Pancreas (tissue), 10 donors: ENCODE measurements around the gene CDC26. TPM values are rescaled to one million over a fixed set of nuclear protein-coding genes. Genes with fewer than 3 reads are reported as not detected.
"Not testable (repeated sequence)": the region's sequence is repeated elsewhere in the genome, so short reads cannot be mapped to it uniquely, and the experiment has no call there.

Experiments used
- ATAC-seq, 4 donors: fragments of 200-7000 bp; cut with Tn5 transposase; one replicate each; pipeline versions ENCODE4 v1.8.0 to v1.9.1; 2020; ENCODE audit warnings: mild to moderate bottlenecking in 4 of 4, moderate library complexity in 4 of 4
- DNase-seq, 6 donors: peaks; one replicate each; pipeline ENCODE4 v3.0.0-alpha.2; 2020
- FAIRE-seq: peaks from 2 replicates; lab custom pipeline; 2012; peaks lifted over from hg19 to GRCh38; lab: Jason Lieb, UNC
- H3K27ac ChIP-seq, 4 donors: fragments of 200-600 bp; sonication (generic); 1 replicate in 3 of 4; 2 replicates in 1 of 4; pipeline versions ENCODE4 v1.5.0 to v1.8.0; 2020
- H3K27me3 ChIP-seq, 4 donors: fragments of 200-600 bp; one replicate each; pipeline ENCODE4 v1.8.0; 2021
- H3K36me3 ChIP-seq, 3 donors: fragments of 200-600 bp; sonication (generic) in 1 of 3; one replicate each; pipeline versions ENCODE4 v1.5.0 to v1.8.0; 2020 to 2021
- H3K4me1 ChIP-seq, 3 donors: fragments of 200-600 bp; one replicate each; pipeline ENCODE4 v1.8.0; 2021
- H3K4me3 ChIP-seq, 4 donors: fragments of 200-600 bp; sonication (generic) in 2 of 4; one replicate each; pipeline versions ENCODE4 v1.5.0 to v1.8.0; 2020 to 2021
- H3K9me3 ChIP-seq, 4 donors: fragments of 200-600 bp; one replicate each; pipeline ENCODE4 v1.8.0; 2021
- CTCF ChIP-seq, 4 donors: fragments of 200-600 bp; sonication (generic) in 3 of 4; IDR thresholded peaks; one replicate each; pipeline versions ENCODE4 v1.5.0 to v1.8.0; 2021; ENCODE audit warnings: antibody characterized with exemption in 4 of 4
- WGBS, 2 donors: extraction: QIAGEN DNeasy Blood & Tissue Kit; methylation state at CpG; one replicate each; pipeline ENCODE4 v1.1.7; 2013; 5-methylcytosine and 5-hydroxymethylcytosine counted together
- intact Hi-C, 3 donors: fragments of 100-400 bp; cut with DNase I; formaldehyde crosslinking; loops; one replicate each; pipeline versions ENCODE4 v1.11.1 to v1.14.2; 2022
- polyA plus RNA-seq, 2 donors: library from polyadenylated mRNA; stranded (reverse); fragments of 200-250 nt; gene quantifications; one replicate each; pipeline ENCODE4 v1.2.3, GENCODE V29; 2013
- total RNA-seq, 6 donors: library from RNA; stranded (reverse); fragmentation: NEBNext Ultra II Directional in 4 of 6; extraction: Animal tissue kit (Norgen Biotek cat#: 25700) in 4 of 6; gene quantifications; one replicate each; pipeline versions ENCODE4 v1.2.1 to v1.2.4, GENCODE V29; 2021 to 2023
- donor health status: healthy with polysubstance abuse.
- donor health status: DM: no; HTN: no; CAD: no; lungs with moderate emphysema.
- donor health status: DM: no; HTN: no; CAD: no.
- donor health status: control.
- donor health status: control.
- donor health status: Bipolar disorder and iron deficiency.
- donor health status: DM: yes; HTN: yes; CAD: no.
- donor health status: DM: no; HTN: no; CAD: no.
- donor health status: DM: no; HTN: no; CAD: no.
- donor health status: DM: yes; HTN: yes; CAD: no.

CDC26 gene
- total and polyA plus RNA-seq, 8 donors, result 7.4 to 30.1 (median 10.8) TPM

GRCh38 chr9:113298311-113298710 is 22.9 kb upstream of the CDC26 start:
- Histone ChIP-seq H3K27ac (no peak overlapping the region), H3K36me3 (no peaks in the 10 kb centered on the region), H3K27me3 (no peaks in the 10 kb centered on the region), H3K9me3 (no peaks in the 10 kb centered on the region), H3K4me1 (no peaks in the 10 kb centered on the region), H3K4me3 (no peak overlapping the region)
- DNase-seq, result no peak
- intact Hi-C loops, result no loop called here
- WGBS, 2 donors, result 72 to 84% methylated on average over 8 of the region's 8 CpGs
- FAIRE-seq, result no peak
- ATAC-seq, result no peak
- TF ChIP-seq CTCF (IDR thresholded peaks at IDR 0.05), result no peak

GRCh38 chr9:113296796-113297558 is 21.6 kb upstream of the CDC26 start:
- 55 to 66% methylated on average over 9 of the region's 9 CpGs for WGBS, 2 donors
- Histone ChIP-seq H3K27me3 (no peaks in the 10 kb centered on the region), H3K27ac (no peak overlapping the region), H3K36me3 (peaks cover 3 to 10% (median 3%) of the 10 kb centered on the region in 3 donors), H3K9me3 (no peaks in the 10 kb centered on the region), H3K4me3 (no peak overlapping the region), H3K4me1 (no peaks in the 10 kb centered on the region)
- no peak for TF ChIP-seq CTCF (IDR thresholded peaks at IDR 0.05)
- ATAC-seq, result no peak
- no peak for FAIRE-seq
- intact Hi-C loops, result no loop called here
- no peak for DNase-seq

- H3K27me3 ChIP-seq, H3K4me3 ChIP-seq, DNase-seq, H3K9me3 ChIP-seq, intact Hi-C loops, H3K4me1 ChIP-seq, ATAC-seq, FAIRE-seq, H3K27ac ChIP-seq: not testable (repeated sequence)
- 82 to 86% methylated on average over 8 of the region's 8 CpGs for WGBS, 2 donors
- H3K36me3 ChIP-seq, result peaks cover 3 to 18% (median 10%) of the 10 kb centered on the region in 3 donors
Measured at GRCh38 chr9:113296247-113296646, 20.9 kb upstream of the CDC26 start.

GRCh38 chr9:113293285-113293878 is 18.0 kb upstream of the CDC26 start:
- FAIRE-seq, result no peak
- no peak for ATAC-seq
- H3K9me3 ChIP-seq, result no peaks in the 10 kb centered on the region
- H3K27ac ChIP-seq, result no peak overlapping the region
- no peaks in the 10 kb centered on the region for H3K27me3 ChIP-seq
- intact Hi-C loops, result no loop called here
- WGBS, 2 donors, result 84 to 88% methylated on average over 7 of the region's 7 CpGs
- peaks cover 7 to 46% (median 28%) of the 10 kb centered on the region in 3 donors for H3K36me3 ChIP-seq
- no peak for TF ChIP-seq CTCF (IDR thresholded peaks at IDR 0.05)
- no peak overlapping the region for H3K4me3 ChIP-seq
- H3K4me1 ChIP-seq, result no peaks in the 10 kb centered on the region
- no peak for DNase-seq

- intact Hi-C loops, result no loop called here
- H3K9me3 ChIP-seq, result no peaks in the 10 kb centered on the region
- H3K4me3 ChIP-seq, result no peak overlapping the region
- H3K36me3 ChIP-seq, result peaks cover 7 to 74% (median 47%) of the 10 kb centered on the region in 3 donors
- 93 to 95% methylated on average over 6 of the region's 6 CpGs for WGBS, 2 donors
- ATAC-seq (no peak), FAIRE-seq (no peak), DNase-seq (no peak)
- no peak for TF ChIP-seq CTCF (IDR thresholded peaks at IDR 0.05)
- no peak overlapping the region for H3K27ac ChIP-seq
- no peaks in the 10 kb centered on the region for H3K27me3 ChIP-seq
- H3K4me1 ChIP-seq, result no peaks in the 10 kb centered on the region
Measured at GRCh38 chr9:113290052-113290607, 14.8 kb upstream of the CDC26 start.
